HG02610 (cell line): ENCODE measurements around the gene TGFB3.
"Not testable (repeated sequence)": the region's sequence is repeated elsewhere in the genome, so short reads cannot be mapped to it uniquely, and the experiment has no call there.

Experiments used
- ATAC-seq: cut with Tn5 transposase; IDR thresholded peaks from one replicate; pipeline ENCODE4 v1.9.1; 2021; ENCODE audit warnings: mild to moderate bottlenecking, moderate library complexity; ENCODE audit not compliant: unreplicated experiment

The TGFB3 gene

GRCh38 chr14:75981426-75982265, at the start of gene TGFB3:
Gene TGFB3 (minus strand): TSS chr14:75981995. CDS start chr14:75980893, 1,102 bp downstream.
- peak; percentile 53 for ATAC-seq

- no peak for ATAC-seq
These were observed 42.6 kb upstream of the TGFB3 start for GRCh38 chr14:76024211-76024907.

- no peak for ATAC-seq
These were observed 42.0 kb upstream of the TGFB3 start for GRCh38 chr14:76023757-76024156.

GRCh38 chr14:76022991-76023390, 41.2 kb upstream of the TGFB3 start:
- no peak for ATAC-seq

GRCh38 chr14:76019676-76020075, 37.9 kb upstream of the TGFB3 start:
- ATAC-seq, result no peak

- no peak for ATAC-seq
These were observed 33.9 kb upstream of the TGFB3 start for GRCh38 chr14:76015668-76016067.

- no peak for ATAC-seq
These were observed 33.4 kb upstream of the TGFB3 start for GRCh38 chr14:76015191-76015590.

GRCh38 chr14:76012354-76012753, 30.6 kb upstream of the TGFB3 start:
- no peak for ATAC-seq

GRCh38 chr14:76011930-76012329, 30.1 kb upstream of the TGFB3 start:
- ATAC-seq, result no peak

- not testable (repeated sequence) for ATAC-seq
These were observed 27.8 kb upstream of the TGFB3 start for GRCh38 chr14:76009627-76010026.

- ATAC-seq, result no peak
These were observed 26.1 kb upstream of the TGFB3 start for GRCh38 chr14:76007852-76008251.

- ATAC-seq, result no peak
These were observed 25.6 kb upstream of the TGFB3 start for GRCh38 chr14:76007379-76007778.

- no peak for ATAC-seq
These were observed 24.5 kb upstream of the TGFB3 start for GRCh38 chr14:76006253-76006652.

GRCh38 chr14:76002383-76002782, 20.6 kb upstream of the TGFB3 start:
- no peak for ATAC-seq

- ATAC-seq, result no peak
These were observed 17.9 kb upstream of the TGFB3 start for GRCh38 chr14:75999511-76000190.

- no peak for ATAC-seq
These were observed 14.7 kb upstream of the TGFB3 start for GRCh38 chr14:75996488-75996887.

- ATAC-seq, result no peak
These were observed 13.7 kb upstream of the TGFB3 start for GRCh38 chr14:75995372-75996041.

- ATAC-seq, result peak; percentile 85
These were observed 11.8 kb upstream of the TGFB3 start for GRCh38 chr14:75993567-75994041.

- ATAC-seq, result no peak
These were observed 10.0 kb upstream of the TGFB3 start for GRCh38 chr14:75991753-75992152.

GRCh38 chr14:75990297-75990696, 8.5 kb upstream of the TGFB3 start:
- no peak for ATAC-seq

GRCh38 chr14:75989134-75989533, 7.3 kb upstream of the TGFB3 start:
- no peak for ATAC-seq
